Brain microvascular endothelial cell (primary cell): ENCODE results near the gene CACNA2D4.

Source experiments
- DNase-seq: peaks from one replicate; pipeline ENCODE4 v3.0.0-alpha.2; 2020
- H3K27ac ChIP-seq: fragments of 250-450 bp; sonication (Bioruptor Pico); 2 replicates; pipeline ENCODE4 v1.5.1; 2020; ENCODE audit warnings: mild to moderate bottlenecking, moderate library complexity
- H3K27me3 ChIP-seq: fragments of 250-450 bp; sonication (Bioruptor Pico); replicated peaks from 2 replicates; pipeline ENCODE4 v1.5.1; 2020; ENCODE audit warnings: mild to moderate bottlenecking
- H3K36me3 ChIP-seq: fragments of 250-450 bp; sonication (Bioruptor Pico); replicated peaks from 2 replicates; pipeline ENCODE4 v1.5.1; 2020; ENCODE audit warnings: mild to moderate bottlenecking
- H3K4me3 ChIP-seq: 2 replicates; pipeline ENCODE4 v1.5.1; 2011; ENCODE audit warnings: low read depth, mild to moderate bottlenecking, control low read depth, low read length, moderate library complexity
- in situ Hi-C: cut with HindIII; loops from 2 replicates; pipeline ENCODE4 v1.10.0; 2017; ENCODE audit warnings: low sequenced_read_pairs, low pct_ligation_motif_present
- TF ChIP-seq, protein P1 (sequence below): IDR thresholded peaks from 2 replicates; pipeline ENCODE4 v1.5.1; 2011; ENCODE audit warnings: low read depth, mild to moderate bottlenecking, moderate library complexity, low read length, control low read depth, inconsistent platforms; ENCODE audit errors: missing control alignments

Gene CACNA2D4

GRCh38 chr12:1838205-1838993, 80.1 kb downstream of the CACNA2D4 start:
- in situ Hi-C loops = no loop called here
- Histone ChIP-seq H3K4me3 (no peak overlapping the region), H3K27me3 (no peaks in the 10 kb centered on the region), H3K36me3 (no peaks in the 10 kb centered on the region), H3K27ac (no peak overlapping the region)
- TF ChIP-seq, protein P1, sequence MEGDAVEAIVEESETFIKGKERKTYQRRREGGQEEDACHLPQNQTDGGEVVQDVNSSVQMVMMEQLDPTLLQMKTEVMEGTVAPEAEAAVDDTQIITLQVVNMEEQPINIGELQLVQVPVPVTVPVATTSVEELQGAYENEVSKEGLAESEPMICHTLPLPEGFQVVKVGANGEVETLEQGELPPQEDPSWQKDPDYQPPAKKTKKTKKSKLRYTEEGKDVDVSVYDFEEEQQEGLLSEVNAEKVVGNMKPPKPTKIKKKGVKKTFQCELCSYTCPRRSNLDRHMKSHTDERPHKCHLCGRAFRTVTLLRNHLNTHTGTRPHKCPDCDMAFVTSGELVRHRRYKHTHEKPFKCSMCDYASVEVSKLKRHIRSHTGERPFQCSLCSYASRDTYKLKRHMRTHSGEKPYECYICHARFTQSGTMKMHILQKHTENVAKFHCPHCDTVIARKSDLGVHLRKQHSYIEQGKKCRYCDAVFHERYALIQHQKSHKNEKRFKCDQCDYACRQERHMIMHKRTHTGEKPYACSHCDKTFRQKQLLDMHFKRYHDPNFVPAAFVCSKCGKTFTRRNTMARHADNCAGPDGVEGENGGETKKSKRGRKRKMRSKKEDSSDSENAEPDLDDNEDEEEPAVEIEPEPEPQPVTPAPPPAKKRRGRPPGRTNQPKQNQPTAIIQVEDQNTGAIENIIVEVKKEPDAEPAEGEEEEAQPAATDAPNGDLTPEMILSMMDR = no peak
- no peak for DNase-seq

GRCh38 chr12:1837541-1838204, 80.8 kb downstream of the CACNA2D4 start:
- H3K27ac ChIP-seq = no peak overlapping the region
- H3K4me3 ChIP-seq = no peak overlapping the region
- H3K27me3 ChIP-seq = no peaks in the 10 kb centered on the region
- in situ Hi-C loops = no loop called here
- TF ChIP-seq, protein P1 = no peak
- no peaks in the 10 kb centered on the region for H3K36me3 ChIP-seq
- DNase-seq = peak; percentile 38

DNA sequence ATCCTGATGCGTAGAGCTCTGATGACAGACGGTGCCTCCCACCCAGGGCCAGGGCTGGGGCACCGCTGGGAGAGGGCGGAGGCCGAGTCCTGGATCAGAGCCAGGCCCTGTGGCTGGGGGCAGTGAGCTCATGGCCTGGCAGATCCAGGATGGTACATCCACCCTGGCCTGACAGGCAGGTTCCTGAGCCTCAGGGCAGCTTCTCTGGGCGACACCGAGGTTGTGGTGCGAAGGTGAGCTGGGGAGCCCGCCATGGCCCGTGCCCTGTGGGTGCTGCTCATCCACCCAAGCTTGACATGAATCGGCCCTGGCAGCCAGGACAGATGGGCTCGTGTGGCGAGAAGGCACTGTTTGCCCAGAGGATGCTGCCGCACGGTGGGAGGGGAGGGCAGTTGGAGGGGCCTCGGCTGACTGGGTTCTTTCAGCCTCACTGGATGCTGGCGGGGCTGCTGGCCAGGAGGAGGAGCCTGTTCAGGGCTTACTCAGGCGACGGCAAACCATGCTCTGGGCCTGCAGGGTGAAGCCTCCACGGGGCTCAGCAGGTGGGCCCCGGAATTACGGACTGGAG, 81.5 kb downstream of the CACNA2D4 start:
- in situ Hi-C loops = no loop called here
- H3K36me3 ChIP-seq = no peaks in the 10 kb centered on the region
- TF ChIP-seq, protein P1 = no peak
- no peaks in the 10 kb centered on the region for H3K27me3 ChIP-seq
- no peak for DNase-seq
- H3K27ac ChIP-seq = no peak overlapping the region
- no peak overlapping the region for H3K4me3 ChIP-seq

GRCh38 chr12:1836241-1836803, 82.1 kb downstream of the CACNA2D4 start:
- Histone ChIP-seq H3K36me3 (no peaks in the 10 kb centered on the region), H3K27ac (no peak overlapping the region), H3K27me3 (peaks cover 1% of the 10 kb centered on the region), H3K4me3 (no peak overlapping the region)
- in situ Hi-C loops = no loop called here
- TF ChIP-seq, protein P1 = no peak
- no peak for DNase-seq

DNA sequence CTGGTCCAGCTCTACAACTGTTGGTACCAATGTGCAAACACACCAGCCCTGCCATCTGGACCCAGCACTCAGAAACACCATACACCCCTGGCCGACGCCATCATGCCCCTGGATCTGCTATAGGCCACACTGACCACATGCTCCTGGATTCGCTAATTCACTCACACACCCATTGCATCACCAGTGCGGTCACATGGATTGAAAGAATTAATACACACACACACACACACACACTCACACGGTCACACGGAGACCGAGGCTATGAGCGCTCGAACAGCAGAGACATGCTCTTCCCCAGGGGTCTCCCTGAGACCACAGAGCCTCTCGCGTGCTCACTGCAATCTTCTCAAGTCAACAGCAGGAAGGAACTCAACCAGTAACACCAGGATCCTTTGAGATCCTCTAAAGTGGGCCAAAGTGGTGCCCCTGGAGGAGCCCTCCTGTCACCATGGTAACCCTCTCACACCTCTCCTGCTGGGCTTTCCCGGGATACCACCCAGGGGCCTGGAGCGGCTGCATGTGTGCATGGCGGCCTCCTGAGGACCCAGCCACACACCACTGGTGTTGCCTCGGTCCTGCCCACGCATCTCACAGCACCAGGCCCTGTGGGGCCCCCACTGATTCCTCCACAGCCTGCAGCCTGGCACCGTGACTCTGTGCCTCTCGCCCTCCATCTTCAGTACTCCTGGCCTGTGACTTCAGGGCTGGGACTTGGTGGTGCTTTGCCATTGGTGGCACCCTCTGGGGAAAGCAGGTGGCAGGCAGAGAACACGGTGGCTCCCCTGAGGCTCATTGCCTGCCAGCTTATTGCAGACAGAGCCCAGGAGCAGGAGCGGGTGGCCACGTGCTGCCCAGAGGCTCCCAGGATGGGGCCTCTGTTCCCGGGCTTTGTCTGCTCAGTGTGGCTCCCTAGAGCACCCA, 83.0 kb downstream of the CACNA2D4 start:
- in situ Hi-C loops = no loop called here
- peaks cover 6% of the 10 kb centered on the region for H3K27me3 ChIP-seq

More for the DNA sequence above, 83.0 kb downstream of the CACNA2D4 start:
- TF ChIP-seq, protein P1 = no peak
- H3K27ac ChIP-seq = no peak overlapping the region
- H3K4me3 ChIP-seq = no peak overlapping the region
- no peaks in the 10 kb centered on the region for H3K36me3 ChIP-seq
- no peak for DNase-seq
